GM13977 (cell line): ENCODE results near the gene CDIPT.
"Not testable (repeated sequence)": the region's sequence is repeated elsewhere in the genome, so short reads cannot be mapped to it uniquely, and the experiment has no call there.

Experiments
- DNase-seq: peaks from one replicate; pipeline ENCODE4 v3.0.0; 2012; ENCODE audit warnings: low spot score
- in situ Hi-C: fragments of 300-500 bp; cut with MboI; formaldehyde crosslinking; loops from one replicate; pipeline ENCODE4 v1.12.0; 2022; ENCODE audit warnings: low sequenced_read_pairs, low pct_unique_long_range_greater_than_20kb, mixed read lengths, inconsistent platforms; ENCODE audit not compliant: unreplicated experiment
- TF ChIP-seq, protein P1 (sequence below): IDR thresholded peaks from 2 replicates; pipeline ENCODE4 v1.5.1; 2012; ENCODE audit warnings: mild to moderate bottlenecking, control low read depth; ENCODE audit not compliant: insufficient read depth; ENCODE audit errors: extremely low read depth, missing control alignments

The CDIPT gene

DNA sequence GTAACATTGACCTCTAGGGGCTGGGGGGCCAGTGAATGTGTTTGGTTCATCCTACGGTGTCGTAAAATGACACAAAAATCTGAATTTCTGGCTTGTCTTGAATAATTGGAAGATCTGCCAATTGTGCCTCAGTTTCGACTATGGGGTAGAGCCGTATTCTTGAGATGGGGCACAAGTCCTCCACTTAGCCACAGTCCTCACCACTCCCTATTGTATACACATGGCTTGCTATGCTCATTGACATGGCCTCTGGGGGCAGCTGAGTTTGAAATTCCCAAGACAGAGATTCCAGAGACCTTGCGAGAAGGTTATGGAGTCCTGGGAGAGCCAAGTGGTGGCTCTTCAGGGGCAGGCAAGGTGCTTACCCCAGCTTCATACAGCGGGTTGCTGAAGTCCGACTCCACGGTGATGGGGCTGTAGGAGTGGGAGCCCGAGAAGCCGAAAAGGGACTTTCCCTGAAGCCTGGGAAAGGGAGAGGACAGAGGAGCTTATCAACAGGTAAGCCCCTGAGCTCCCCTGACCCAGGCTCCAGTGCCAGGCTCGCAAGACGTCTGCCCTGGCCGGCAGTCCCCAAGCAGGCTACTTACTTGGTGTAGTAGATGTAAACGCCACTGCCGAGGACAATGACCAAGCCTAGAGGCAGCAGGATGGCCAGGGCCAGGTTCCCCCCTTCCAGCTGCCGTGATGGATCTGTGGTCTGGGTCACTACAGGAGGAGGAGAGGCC is 9.0 kb upstream of the CDIPT start:
- no peak for DNase-seq
- TF ChIP-seq, protein P1, sequence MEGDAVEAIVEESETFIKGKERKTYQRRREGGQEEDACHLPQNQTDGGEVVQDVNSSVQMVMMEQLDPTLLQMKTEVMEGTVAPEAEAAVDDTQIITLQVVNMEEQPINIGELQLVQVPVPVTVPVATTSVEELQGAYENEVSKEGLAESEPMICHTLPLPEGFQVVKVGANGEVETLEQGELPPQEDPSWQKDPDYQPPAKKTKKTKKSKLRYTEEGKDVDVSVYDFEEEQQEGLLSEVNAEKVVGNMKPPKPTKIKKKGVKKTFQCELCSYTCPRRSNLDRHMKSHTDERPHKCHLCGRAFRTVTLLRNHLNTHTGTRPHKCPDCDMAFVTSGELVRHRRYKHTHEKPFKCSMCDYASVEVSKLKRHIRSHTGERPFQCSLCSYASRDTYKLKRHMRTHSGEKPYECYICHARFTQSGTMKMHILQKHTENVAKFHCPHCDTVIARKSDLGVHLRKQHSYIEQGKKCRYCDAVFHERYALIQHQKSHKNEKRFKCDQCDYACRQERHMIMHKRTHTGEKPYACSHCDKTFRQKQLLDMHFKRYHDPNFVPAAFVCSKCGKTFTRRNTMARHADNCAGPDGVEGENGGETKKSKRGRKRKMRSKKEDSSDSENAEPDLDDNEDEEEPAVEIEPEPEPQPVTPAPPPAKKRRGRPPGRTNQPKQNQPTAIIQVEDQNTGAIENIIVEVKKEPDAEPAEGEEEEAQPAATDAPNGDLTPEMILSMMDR, result no peak
- in situ Hi-C loops, result no loop called here

DNA sequence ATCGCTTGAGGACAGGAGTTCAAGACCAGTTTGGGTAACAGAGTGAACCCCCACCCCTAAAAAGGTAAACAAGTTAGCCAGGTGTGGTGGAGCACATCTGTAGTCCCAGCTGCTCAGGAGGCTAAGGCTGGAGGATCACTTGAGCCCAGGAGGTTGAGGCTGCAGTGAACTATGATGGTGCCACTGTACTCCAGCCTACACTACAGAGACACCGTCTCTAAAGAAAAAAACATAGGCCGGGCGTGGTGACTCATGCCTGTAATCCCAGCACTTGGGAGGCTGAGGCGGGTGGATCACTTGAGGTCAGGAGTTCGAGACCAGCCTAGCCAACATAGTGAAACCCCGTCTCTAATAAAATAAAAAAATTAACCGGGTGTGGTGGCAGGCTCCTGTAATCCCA is 6.0 kb upstream of the CDIPT start:
- in situ Hi-C loops, DNase-seq: not testable (repeated sequence)

DNA sequence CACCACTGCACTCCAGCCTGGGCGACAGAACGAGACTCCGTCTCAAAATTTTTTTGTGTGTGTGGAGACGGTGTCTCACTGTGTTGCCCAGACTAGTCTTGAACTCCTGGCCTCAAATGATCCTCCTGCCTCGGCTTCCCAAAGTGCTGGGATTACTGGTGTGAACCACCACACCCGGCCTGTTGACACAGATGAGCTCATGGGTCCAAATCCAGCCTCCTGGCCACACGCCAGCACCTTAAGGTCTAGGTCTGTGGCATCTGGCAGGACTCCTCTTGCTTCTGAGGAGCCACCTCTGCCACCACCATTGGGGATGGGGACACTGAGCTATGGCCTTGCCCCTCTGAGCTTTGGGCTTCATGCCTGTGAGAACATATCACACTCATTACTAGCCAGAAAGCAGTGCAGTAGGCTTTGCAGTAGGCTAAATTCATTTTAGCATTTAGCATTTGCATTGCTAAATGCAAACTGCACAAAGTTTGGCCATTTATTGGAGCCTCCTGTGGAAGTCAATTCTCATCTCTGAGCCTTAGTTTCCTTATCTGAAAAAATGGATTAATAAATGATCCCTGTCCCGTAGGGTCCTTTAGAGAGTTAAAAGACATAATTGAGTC is 5.5 kb upstream of the CDIPT start:
- in situ Hi-C loops, result no loop called here
- DNase-seq, result no peak
- TF ChIP-seq, protein P1, result no peak

DNA sequence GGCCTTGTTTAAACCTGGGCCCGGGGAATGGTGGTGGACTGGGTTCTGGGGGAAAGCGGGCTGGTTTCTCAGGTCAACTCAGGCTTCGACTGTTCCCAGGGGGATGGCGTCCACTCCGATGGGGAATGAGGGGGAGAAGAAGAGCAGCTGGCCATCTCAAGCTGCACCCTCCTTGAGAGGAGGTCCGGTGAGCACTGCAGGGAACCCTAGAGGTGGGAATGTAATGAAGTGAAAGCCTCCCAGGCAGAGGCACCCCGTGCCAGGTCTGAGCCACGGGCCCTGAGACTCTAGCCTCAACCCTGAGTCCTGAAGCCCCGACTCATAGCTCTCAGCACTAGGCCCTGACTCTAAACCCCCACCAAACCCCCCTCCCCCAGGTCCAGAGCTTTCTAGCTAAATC is 1.2 kb upstream of the CDIPT start:
- in situ Hi-C loops, result no loop called here
- TF ChIP-seq, protein P1, result no peak
- no peak for DNase-seq

DNA sequence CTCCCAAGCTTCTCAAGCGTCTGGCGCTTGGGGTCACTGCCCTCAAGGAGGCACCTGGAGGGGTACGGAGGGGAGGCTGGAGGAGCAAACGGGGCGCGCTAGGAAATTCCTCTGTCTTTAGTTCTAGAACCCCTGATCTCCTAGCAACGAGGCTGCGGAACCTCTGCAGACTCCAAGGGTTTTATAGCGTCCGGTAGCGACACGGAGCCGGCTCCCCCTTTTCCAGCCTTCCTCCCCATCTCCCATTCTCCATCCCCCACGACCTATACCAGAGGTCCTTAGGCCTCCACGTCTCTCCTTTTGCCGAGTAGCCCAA is 601 bp upstream of the CDIPT start:
- in situ Hi-C loops, result no loop called here
- TF ChIP-seq, protein P1, result no peak
- no peak for DNase-seq

DNA sequence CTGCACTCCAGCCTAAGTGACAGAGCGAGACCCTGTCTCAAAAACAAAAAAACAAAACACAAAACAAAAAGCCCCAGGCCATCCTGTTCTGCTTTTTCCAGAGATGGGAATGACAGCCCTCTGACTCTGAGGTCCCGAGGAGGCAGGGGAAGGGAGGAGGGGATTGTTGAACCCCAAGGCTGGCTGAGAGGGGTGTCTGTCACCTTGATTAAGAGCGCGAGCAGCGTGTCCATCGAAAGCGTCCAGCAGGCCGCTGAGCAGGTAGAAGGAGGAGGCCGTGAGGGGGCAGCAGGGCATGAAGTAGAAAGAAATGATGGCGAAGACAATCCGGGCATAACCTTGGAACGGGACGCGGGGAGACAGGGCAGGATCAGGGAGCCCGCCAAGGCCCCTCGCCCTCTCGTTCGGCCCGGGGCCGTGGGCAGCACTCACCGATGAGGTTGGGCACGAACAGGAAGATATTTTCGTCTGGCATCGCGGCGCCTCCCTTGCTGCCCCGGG is 593 bp downstream of the CDIPT start:
- in situ Hi-C loops, result no loop called here
- DNase-seq, result no peak
- TF ChIP-seq, protein P1, result peak; percentile 25

DNA sequence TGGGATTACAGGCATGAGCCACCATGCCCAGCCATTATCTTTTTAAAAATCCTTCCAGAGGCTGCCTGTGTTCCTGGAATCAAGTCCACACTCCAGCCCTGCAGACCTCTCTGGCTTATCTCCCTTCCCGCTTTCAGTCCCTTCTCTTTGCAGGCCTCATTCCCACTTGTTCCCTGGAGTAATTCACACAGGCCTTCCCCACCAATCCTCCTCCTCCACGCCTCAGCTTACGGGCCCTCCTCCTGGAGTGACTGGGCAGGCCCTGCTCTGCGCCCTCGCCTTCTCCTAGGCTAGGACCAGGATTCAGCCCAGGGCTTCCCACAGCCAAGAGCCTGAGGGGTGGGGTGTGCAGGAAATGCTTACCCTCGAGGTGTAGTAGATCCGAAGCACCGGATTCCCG is 2.8 kb downstream of the CDIPT start:
- in situ Hi-C loops, result no loop called here
- TF ChIP-seq, protein P1, result no peak
- DNase-seq, result no peak
